Adrenal gland (tissue), 12 donors: ENCODE data around the gene IL20. TPM values are rescaled to one million over a fixed set of nuclear protein-coding genes. Genes with fewer than 3 reads are reported as not detected.

Experiments used
- DNase-seq, 7 donors: peaks; one replicate each; pipeline ENCODE4 v3.0.0-alpha.2; 2019 to 2020
- H3K27ac ChIP-seq, 5 donors: fragments of 200-600 bp; sonication (generic) in 4 of 5; 1 replicate in 3 of 5; 2 replicates in 2 of 5; pipeline versions ENCODE4 v1.5.1 to v1.8.0; 2016 to 2020; ENCODE audit warnings: mild to moderate bottlenecking in 1 of 5
- H3K27me3 ChIP-seq: fragments of 200-600 bp; 2 replicates; pipeline ENCODE4 v1.8.0; 2021
- H3K36me3 ChIP-seq, 2 donors: fragments of 200-600 bp; replicated peaks in 1 of 2; 1 replicate in 1 of 2; 2 replicates in 1 of 2; pipeline versions ENCODE4 v1.5.1 to v1.8.0; 2018 to 2022
- H3K4me1 ChIP-seq, 2 donors: fragments of 200-600 bp; replicated peaks in 1 of 2; 1 replicate in 1 of 2; 2 replicates in 1 of 2; pipeline versions ENCODE4 v1.5.1 to v1.8.0; 2018 to 2021
- H3K4me3 ChIP-seq, 4 donors: fragments of 200-600 bp; sonication (generic) in 3 of 4; one replicate each; pipeline ENCODE4 v1.5.1; 2016 to 2018
- H3K9me3 ChIP-seq, 3 donors: fragments of 200-600 bp; sonication (generic) in 1 of 3; replicated peaks in 1 of 3; 1 replicate in 2 of 3; 2 replicates in 1 of 3; pipeline versions ENCODE4 v1.5.1 to v1.8.0; 2016 to 2021
- POLR2A ChIP-seq, 2 donors: fragments of 450-650 bp; IDR thresholded peaks; one replicate each; pipeline ENCODE4 v1.6.1; 2017; ENCODE audit warnings: antibody characterized with exemption in 2 of 2, mild to moderate bottlenecking in 2 of 2, moderate library complexity in 1 of 2
- WGBS, 4 donors: extraction: QIAGEN DNeasy Blood & Tissue Kit in 2 of 4; methylation state at CpG; one replicate each; pipeline versions ENCODE4 v1.1.5 to v1.1.7; 2013 to 2017; 5-methylcytosine and 5-hydroxymethylcytosine counted together
- intact Hi-C, 2 donors: fragments of 100-400 bp; cut with DNase I; formaldehyde crosslinking; loops; one replicate each; pipeline versions ENCODE4 v1.14.1 to v1.15.0; 2022 to 2023
- polyA plus RNA-seq, 3 donors: library from polyadenylated mRNA; stranded (reverse); fragments of 200-250 nt in 2 of 3; fragments of 350-450 nt in 1 of 3; fragmentation: Illumina TruSeq in 1 of 3; extraction: RNeasy Lipid Tissue Mini Kit (QIAGEN cat#74804) in 1 of 3; gene quantifications; one replicate each; pipeline ENCODE4 v1.2.3, GENCODE V29; 2013 to 2014
- total RNA-seq, 9 donors: library from RNA; depleted of rRNA in 4 of 9; stranded (reverse); fragments of >200 nt in 4 of 9; fragments of 120-200 nt in 1 of 9; fragmentation: NEBNext Ultra II Directional in 1 of 9; extraction: Animal tissue kit (Norgen Biotek cat#: 25700) in 1 of 9; gene quantifications; one replicate each; pipeline versions ENCODE4 v1.1.0 to v1.2.4, GENCODE V29; 2013 to 2023
- TF ChIP-seq, protein P1 (sequence below), 6 experiments: fragments of 450-650 bp in 4 of 6; fragments of 200-600 bp in 2 of 6; sonication (generic) in 1 of 6; IDR thresholded peaks; 1 replicate in 5 of 6; 2 replicates in 1 of 6; pipeline versions ENCODE4 v1.5.1 to v1.8.0; 2016 to 2021; ENCODE audit warnings: antibody characterized with exemption in 6 of 6, mild to moderate bottlenecking in 2 of 6, moderate library complexity in 1 of 6
- donor health status: healthy with polysubstance abuse.
- donor health status: Bipolar disorder and iron deficiency.
- donor health status: DM: yes; HTN: yes; CAD: no.
- donor health status: DM: no; HTN: no; CAD: no.
- donor health status: DM: no; HTN: no; CAD: no.
- donor health status: DM: yes; HTN: yes; CAD: no.

IL20 gene
- total and polyA plus RNA-seq, 12 donors = 0.13 to 0.53 (median 0.41) TPM; not detected in 9

GRCh38 chr1:206867716-206868115 is 2.3 kb downstream of the IL20 start:
- Histone ChIP-seq H3K9me3 (no peaks in the 10 kb centered on the region), H3K36me3 (no peaks in the 10 kb centered on the region), H3K27me3 (no peaks in the 10 kb centered on the region), H3K4me3 (no peak overlapping the region), H3K4me1 (no peaks in the 10 kb centered on the region), H3K27ac (no peak overlapping the region)
- intact Hi-C loops = loop anchor here in 1 of 2 donors (2.0 kb wide), 1 partner anchor 17 kb away; no protein-coding TSS in a partner anchor
- DNase-seq = no peak
- no peak for TF ChIP-seq POLR2A (IDR thresholded peaks at IDR 0.05)
- TF ChIP-seq, protein P1, sequence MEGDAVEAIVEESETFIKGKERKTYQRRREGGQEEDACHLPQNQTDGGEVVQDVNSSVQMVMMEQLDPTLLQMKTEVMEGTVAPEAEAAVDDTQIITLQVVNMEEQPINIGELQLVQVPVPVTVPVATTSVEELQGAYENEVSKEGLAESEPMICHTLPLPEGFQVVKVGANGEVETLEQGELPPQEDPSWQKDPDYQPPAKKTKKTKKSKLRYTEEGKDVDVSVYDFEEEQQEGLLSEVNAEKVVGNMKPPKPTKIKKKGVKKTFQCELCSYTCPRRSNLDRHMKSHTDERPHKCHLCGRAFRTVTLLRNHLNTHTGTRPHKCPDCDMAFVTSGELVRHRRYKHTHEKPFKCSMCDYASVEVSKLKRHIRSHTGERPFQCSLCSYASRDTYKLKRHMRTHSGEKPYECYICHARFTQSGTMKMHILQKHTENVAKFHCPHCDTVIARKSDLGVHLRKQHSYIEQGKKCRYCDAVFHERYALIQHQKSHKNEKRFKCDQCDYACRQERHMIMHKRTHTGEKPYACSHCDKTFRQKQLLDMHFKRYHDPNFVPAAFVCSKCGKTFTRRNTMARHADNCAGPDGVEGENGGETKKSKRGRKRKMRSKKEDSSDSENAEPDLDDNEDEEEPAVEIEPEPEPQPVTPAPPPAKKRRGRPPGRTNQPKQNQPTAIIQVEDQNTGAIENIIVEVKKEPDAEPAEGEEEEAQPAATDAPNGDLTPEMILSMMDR (IDR thresholded peaks at IDR 0.05) = no peak

GRCh38 chr1:206868264-206868663 is 2.8 kb downstream of the IL20 start:
- intact Hi-C loops = no loop called here
- 25 to 56% (median 48%) methylated on average over 1 of the region's 1 CpG for WGBS, 4 donors
- no peak for TF ChIP-seq POLR2A (IDR thresholded peaks at IDR 0.05)
- TF ChIP-seq, protein P1 (IDR thresholded peaks at IDR 0.05) = no peak

DNA sequence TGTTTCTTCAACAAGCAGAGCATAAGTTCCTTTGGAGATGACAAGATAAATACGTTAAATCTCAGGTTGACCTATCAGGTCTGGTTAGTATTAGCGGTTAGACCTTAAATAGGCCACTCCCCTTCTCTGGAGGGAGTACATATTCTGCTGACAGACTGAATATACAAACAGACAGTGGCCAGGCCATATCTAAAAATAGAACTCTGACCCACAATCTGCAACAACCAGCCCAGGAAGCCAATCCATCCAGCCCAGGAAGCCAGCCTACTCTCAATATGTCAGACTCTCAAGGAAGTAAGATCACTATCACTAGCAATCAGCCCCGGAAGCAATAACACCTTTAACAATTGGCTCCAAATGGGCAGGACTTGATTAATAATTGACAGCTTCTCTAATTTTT is 6.7 kb downstream of the IL20 start:
- H3K27me3 ChIP-seq = no peaks in the 10 kb centered on the region
- H3K4me1 ChIP-seq = no peaks in the 10 kb centered on the region
- TF ChIP-seq POLR2A (IDR thresholded peaks at IDR 0.05) = no peak
- TF ChIP-seq, protein P1 (IDR thresholded peaks at IDR 0.05) = no peak
- H3K4me3 ChIP-seq = no peak overlapping the region
- 73 to 86% (median 84%) methylated on average over 3 of the region's 3 CpGs for WGBS, 4 donors
- no peaks in the 10 kb centered on the region for H3K36me3 ChIP-seq
- intact Hi-C loops = no loop called here
- no peak for DNase-seq
- no peak overlapping the region for H3K27ac ChIP-seq
- H3K9me3 ChIP-seq = no peaks in the 10 kb centered on the region

More at GRCh38 chr1:206868264-206868663, 2.8 kb downstream of the IL20 start:
- Histone ChIP-seq H3K4me1 (no peaks in the 10 kb centered on the region), H3K9me3 (no peaks in the 10 kb centered on the region), H3K27me3 (no peaks in the 10 kb centered on the region), H3K36me3 (no peaks in the 10 kb centered on the region), H3K27ac (no peak overlapping the region), H3K4me3 (no peak overlapping the region)
- DNase-seq = no peak

DNA sequence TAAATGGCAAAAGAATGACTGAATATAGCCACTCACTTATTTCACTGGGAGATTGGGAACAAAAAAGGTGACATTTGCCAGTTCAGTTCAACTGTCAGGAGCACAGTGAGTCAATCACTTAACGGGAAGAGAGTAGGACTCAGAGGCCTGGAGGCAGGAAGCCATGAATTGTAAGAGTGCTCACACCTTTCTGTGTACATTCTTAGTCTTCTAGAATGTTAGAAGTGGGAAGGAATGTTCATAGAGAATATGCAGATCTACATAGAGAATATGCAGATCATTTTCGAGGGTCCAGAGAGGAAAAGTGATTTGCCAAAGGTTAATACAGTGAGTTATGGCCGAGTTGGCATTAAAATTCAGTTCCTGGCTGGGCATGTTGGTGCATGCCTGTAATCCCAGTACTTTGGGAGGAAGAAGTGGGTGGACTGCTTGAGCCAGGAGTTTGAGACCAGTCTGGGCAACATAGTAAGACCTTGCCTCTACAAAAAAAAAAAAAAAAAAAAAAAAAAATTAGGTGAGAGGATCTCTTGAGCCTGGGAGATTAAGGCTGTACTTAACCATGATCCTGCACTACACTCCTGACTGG is 8.3 kb downstream of the IL20 start:
- no peak for DNase-seq
- Histone ChIP-seq H3K4me1 (no peaks in the 10 kb centered on the region), H3K4me3 (no peak overlapping the region), H3K27ac (no peak overlapping the region), H3K9me3 (no peaks in the 10 kb centered on the region), H3K27me3 (no peaks in the 10 kb centered on the region), H3K36me3 (no peaks in the 10 kb centered on the region)
- 82 to 86% (median 84%) methylated on average over 3 of the region's 3 CpGs for WGBS, 4 donors
- intact Hi-C loops = no loop called here
- TF ChIP-seq POLR2A (IDR thresholded peaks at IDR 0.05) = no peak
- TF ChIP-seq, protein P1 (IDR thresholded peaks at IDR 0.05) = no peak
